Thyroid gland (tissue), 4 donors: ENCODE results near the gene CDCA8.

Experiments
- POLR2A ChIP-seq, 2 donors: fragments of 450-650 bp; IDR thresholded peaks; one replicate each; pipeline ENCODE4 v1.6.1; 2017; ENCODE audit warnings: antibody characterized with exemption in 2 of 2, mild to moderate bottlenecking in 2 of 2, moderate library complexity in 1 of 2
- TF ChIP-seq, protein P1 (sequence below), 6 experiments: fragments of 200-600 bp in 3 of 6; fragments of 450-650 bp in 3 of 6; sonication (generic) in 3 of 6; IDR thresholded peaks; one replicate each; pipeline ENCODE4 v1.5.1; 2016 to 2019; ENCODE audit warnings: antibody characterized with exemption in 6 of 6, mild to moderate bottlenecking in 2 of 6, inconsistent platforms in 1 of 6, moderate library complexity in 1 of 6

DNA sequence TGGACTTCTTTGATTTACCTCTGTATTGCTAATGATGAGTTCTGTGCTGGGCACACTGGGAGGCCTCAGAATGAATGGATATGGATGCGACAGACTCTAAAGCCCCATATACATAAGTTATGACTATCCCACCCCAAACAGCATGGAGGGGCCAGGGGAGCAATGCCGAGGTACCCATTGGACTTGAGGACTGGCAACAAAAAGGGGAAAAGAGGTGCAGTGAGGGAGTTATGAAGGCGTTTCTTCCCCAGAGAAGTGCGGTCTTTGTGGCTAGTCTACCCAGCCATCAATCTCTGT, 15.2 kb upstream of the CDCA8 start:
- TF ChIP-seq, protein P1, sequence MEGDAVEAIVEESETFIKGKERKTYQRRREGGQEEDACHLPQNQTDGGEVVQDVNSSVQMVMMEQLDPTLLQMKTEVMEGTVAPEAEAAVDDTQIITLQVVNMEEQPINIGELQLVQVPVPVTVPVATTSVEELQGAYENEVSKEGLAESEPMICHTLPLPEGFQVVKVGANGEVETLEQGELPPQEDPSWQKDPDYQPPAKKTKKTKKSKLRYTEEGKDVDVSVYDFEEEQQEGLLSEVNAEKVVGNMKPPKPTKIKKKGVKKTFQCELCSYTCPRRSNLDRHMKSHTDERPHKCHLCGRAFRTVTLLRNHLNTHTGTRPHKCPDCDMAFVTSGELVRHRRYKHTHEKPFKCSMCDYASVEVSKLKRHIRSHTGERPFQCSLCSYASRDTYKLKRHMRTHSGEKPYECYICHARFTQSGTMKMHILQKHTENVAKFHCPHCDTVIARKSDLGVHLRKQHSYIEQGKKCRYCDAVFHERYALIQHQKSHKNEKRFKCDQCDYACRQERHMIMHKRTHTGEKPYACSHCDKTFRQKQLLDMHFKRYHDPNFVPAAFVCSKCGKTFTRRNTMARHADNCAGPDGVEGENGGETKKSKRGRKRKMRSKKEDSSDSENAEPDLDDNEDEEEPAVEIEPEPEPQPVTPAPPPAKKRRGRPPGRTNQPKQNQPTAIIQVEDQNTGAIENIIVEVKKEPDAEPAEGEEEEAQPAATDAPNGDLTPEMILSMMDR (IDR thresholded peaks at IDR 0.05) = no peak
- TF ChIP-seq POLR2A (IDR thresholded peaks at IDR 0.05) = no peak
